ENCODE measurements around the gene IGF2BP2.
"Not testable (repeated sequence)": the region's sequence is repeated elsewhere in the genome, so short reads cannot be mapped to it uniquely, and the experiment has no call there.

IGF2BP2 gene

GRCh38 chr3:185862920-185863319 is 38.1 kb upstream of the IGF2BP2 start:
- H3K4me3 ChIP-seq (replicated peaks; ENCODE audit: low read depth, low read length) = no peak overlapping the region
- DNase-seq (ENCODE audit: low read depth) = no peak
- TF ChIP-seq CTCF (IDR thresholded peaks at IDR 0.05; ENCODE audit: low read length, missing control alignments) = no peak

GRCh38 chr3:185859294-185859972 is 34.6 kb upstream of the IGF2BP2 start:
- TF ChIP-seq CTCF (IDR thresholded peaks at IDR 0.05; ENCODE audit: low read length, missing control alignments) = no peak
- H3K4me3 ChIP-seq (replicated peaks; ENCODE audit: low read depth, low read length) = no peak overlapping the region
- DNase-seq (ENCODE audit: low read depth) = no peak

GRCh38 chr3:185858502-185859225 is 33.8 kb upstream of the IGF2BP2 start:
- no peak for TF ChIP-seq CTCF (IDR thresholded peaks at IDR 0.05; ENCODE audit: low read length, missing control alignments)
- DNase-seq (ENCODE audit: low read depth) = no peak
- no peak overlapping the region for H3K4me3 ChIP-seq (replicated peaks; ENCODE audit: low read depth, low read length)

GRCh38 chr3:185857208-185857607 is 32.4 kb upstream of the IGF2BP2 start:
- no peak for DNase-seq (ENCODE audit: low read depth)
- TF ChIP-seq CTCF (IDR thresholded peaks at IDR 0.05; ENCODE audit: low read length, missing control alignments) = no peak
- no peak overlapping the region for H3K4me3 ChIP-seq (replicated peaks; ENCODE audit: low read depth, low read length)

GRCh38 chr3:185856652-185857051 is 31.8 kb upstream of the IGF2BP2 start:
- TF ChIP-seq CTCF (IDR thresholded peaks at IDR 0.05; ENCODE audit: low read length, missing control alignments) = no peak
- DNase-seq (ENCODE audit: low read depth) = no peak
- H3K4me3 ChIP-seq (replicated peaks; ENCODE audit: low read depth, low read length) = no peak overlapping the region

- not testable (repeated sequence) for H3K4me3 ChIP-seq (replicated peaks; ENCODE audit: low read depth, low read length)
- peak; percentile 28 for DNase-seq (ENCODE audit: low read depth)
Measured at GRCh38 chr3:185853771-185854170, 28.9 kb upstream of the IGF2BP2 start.

GRCh38 chr3:185852635-185853034 is 27.8 kb upstream of the IGF2BP2 start:
- TF ChIP-seq CTCF (IDR thresholded peaks at IDR 0.05; ENCODE audit: low read length, missing control alignments) = no peak
- DNase-seq (ENCODE audit: low read depth) = peak; percentile 38

More at GRCh38 chr3:185852635-185853034, 27.8 kb upstream of the IGF2BP2 start:
- H3K4me3 ChIP-seq (replicated peaks; ENCODE audit: low read depth, low read length) = no peak overlapping the region

All from fibroblast of pulmonary artery (primary cell).